Tibial nerve (tissue), 4 donors: ENCODE results near the gene PLCD3.

ENCODE experiments used
- EP300 ChIP-seq, 2 donors: sonication (generic); formaldehyde crosslinking; IDR thresholded peaks; one replicate each; pipeline ENCODE4 v1.6.1; 2017; ENCODE audit warnings: antibody characterized with exemption in 2 of 2, mild to moderate bottlenecking in 1 of 2
- POLR2A ChIP-seq, 2 donors: fragments of 450-650 bp; IDR thresholded peaks; one replicate each; pipeline ENCODE4 v1.6.1; 2017; ENCODE audit warnings: antibody characterized with exemption in 2 of 2, mild to moderate bottlenecking in 2 of 2, moderate library complexity in 2 of 2
- TF ChIP-seq, protein P1 (sequence below), 5 experiments: fragments of 200-600 bp in 3 of 5; fragments of 450-650 bp in 2 of 5; sonication (generic) in 3 of 5; IDR thresholded peaks; one replicate each; pipeline ENCODE4 v1.5.1; 2016 to 2019; ENCODE audit warnings: antibody characterized with exemption in 5 of 5, mild to moderate bottlenecking in 3 of 5, moderate library complexity in 2 of 5

- TF ChIP-seq, protein P1, sequence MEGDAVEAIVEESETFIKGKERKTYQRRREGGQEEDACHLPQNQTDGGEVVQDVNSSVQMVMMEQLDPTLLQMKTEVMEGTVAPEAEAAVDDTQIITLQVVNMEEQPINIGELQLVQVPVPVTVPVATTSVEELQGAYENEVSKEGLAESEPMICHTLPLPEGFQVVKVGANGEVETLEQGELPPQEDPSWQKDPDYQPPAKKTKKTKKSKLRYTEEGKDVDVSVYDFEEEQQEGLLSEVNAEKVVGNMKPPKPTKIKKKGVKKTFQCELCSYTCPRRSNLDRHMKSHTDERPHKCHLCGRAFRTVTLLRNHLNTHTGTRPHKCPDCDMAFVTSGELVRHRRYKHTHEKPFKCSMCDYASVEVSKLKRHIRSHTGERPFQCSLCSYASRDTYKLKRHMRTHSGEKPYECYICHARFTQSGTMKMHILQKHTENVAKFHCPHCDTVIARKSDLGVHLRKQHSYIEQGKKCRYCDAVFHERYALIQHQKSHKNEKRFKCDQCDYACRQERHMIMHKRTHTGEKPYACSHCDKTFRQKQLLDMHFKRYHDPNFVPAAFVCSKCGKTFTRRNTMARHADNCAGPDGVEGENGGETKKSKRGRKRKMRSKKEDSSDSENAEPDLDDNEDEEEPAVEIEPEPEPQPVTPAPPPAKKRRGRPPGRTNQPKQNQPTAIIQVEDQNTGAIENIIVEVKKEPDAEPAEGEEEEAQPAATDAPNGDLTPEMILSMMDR (IDR thresholded peaks at IDR 0.05) = peak in 1 of 5 experiments; percentile 22
- TF ChIP-seq POLR2A (IDR thresholded peaks at IDR 0.05) = peak in 1 of 2 donors; percentile 16
- TF ChIP-seq EP300 (IDR thresholded peaks at IDR 0.05) = peak in 1 of 2 donors; percentile 52
These were observed 12.1 kb upstream of the PLCD3 start for GRCh38 chr17:45144199-45145034.
